Activated T-helper 17 cell treated with anti-CD3 and anti-CD28 coated beads, Interleukin-2, amount 50 U/mL, for 72 hours (primary cell): ENCODE measurements around the gene PPP6C. TPM values are rescaled to one million over a fixed set of nuclear protein-coding genes. Genes with fewer than 3 reads are reported as not detected.
"Not testable (repeated sequence)": the region's sequence is repeated elsewhere in the genome, so short reads cannot be mapped to it uniquely, and the experiment has no call there.

Source experiments
- ATAC-seq: fragments of 150-1000 bp; cut with Tn5 transposase; replicated peaks from 2 replicates; pipeline ENCODE4 v1.10.0; 2021; ENCODE audit warnings: mild to moderate bottlenecking, moderate library complexity
- H3K27ac Mint-ChIP-seq: one replicate; pipeline ENCODE4 v1.8.0; 2022; ENCODE audit warnings: mixed read lengths
- H3K27me3 Mint-ChIP-seq: one replicate; pipeline ENCODE4 v1.8.0; 2022; ENCODE audit warnings: mixed read lengths
- H3K36me3 Mint-ChIP-seq: one replicate; pipeline ENCODE4 v1.8.0; 2022; ENCODE audit warnings: low read depth, mild to moderate bottlenecking, mixed read lengths
- H3K4me1 Mint-ChIP-seq: one replicate; pipeline ENCODE4 v1.8.0; 2022; ENCODE audit warnings: mixed read lengths
- H3K4me3 Mint-ChIP-seq: one replicate; pipeline ENCODE4 v1.8.0; 2022; ENCODE audit warnings: mild to moderate bottlenecking, mixed read lengths
- H3K9me3 Mint-ChIP-seq: one replicate; pipeline ENCODE4 v1.8.0; 2022; ENCODE audit warnings: mixed read lengths
- total RNA-seq, 2 donors: library from RNA; stranded (reverse); gene quantifications; one replicate each; pipeline ENCODE4 v1.2.3, GENCODE V29; 2022

The PPP6C gene
- total RNA-seq, 2 donors from 2014 or later, result 26.6 to 55.2 TPM

DNA sequence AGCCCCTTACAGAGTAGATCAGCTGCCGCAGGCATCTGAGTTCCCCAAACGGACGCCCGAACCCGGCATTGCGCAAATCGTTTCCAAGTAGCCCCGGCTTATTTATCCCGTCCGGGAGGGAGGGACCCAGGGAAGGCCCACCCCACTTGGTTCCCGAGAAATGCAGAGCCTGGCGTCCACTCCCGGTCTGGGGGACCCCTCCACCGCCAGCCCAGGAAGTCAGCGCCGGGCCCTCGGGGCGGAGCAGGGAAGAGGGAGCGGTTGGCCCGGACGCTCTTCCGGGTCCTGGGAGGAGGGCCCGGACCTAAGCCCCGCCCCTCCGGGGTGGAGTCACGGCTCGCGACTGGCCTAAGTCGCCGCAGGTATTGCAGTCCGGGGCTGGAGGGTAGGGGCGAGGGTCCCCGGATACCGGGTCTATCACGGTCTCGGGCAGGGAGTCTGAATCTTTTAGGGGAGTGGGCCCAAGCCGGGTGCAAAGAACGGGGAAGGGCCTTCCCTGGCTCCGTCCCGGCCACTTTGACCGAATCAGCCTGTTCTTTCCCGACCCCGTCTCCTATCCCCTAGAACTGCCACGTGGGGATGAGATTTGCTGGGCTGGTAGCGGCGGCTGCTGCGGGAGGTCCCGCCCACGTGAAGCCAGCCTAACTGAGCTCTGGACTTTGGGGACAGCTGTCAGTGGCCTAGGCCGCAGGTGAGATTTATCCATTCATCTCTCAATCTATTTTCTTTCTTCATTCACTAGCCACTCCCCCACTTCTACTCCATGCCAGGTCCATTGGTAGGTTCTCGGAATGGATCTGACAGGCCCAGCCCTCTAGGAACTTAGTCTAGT lies 10.8 kb upstream of the PPP6C start, which contains the start of gene RABEPK:
Gene RABEPK, plus strand, starts transcription at position 327 of the 832 bp plus-strand sequence. CDS start 2,472 bp downstream, outside the sequence.
- H3K9me3 Mint-ChIP-seq, result no peaks in the 10 kb centered on the region
- H3K36me3 Mint-ChIP-seq, result peaks cover 29% of the 10 kb centered on the region
- no peaks in the 10 kb centered on the region for H3K27me3 Mint-ChIP-seq
- peak; percentile 99 for ATAC-seq
- peaks cover 15% of the 10 kb centered on the region for H3K4me1 Mint-ChIP-seq
- H3K27ac Mint-ChIP-seq, result peak within 1 kb of the TSS; percentile 91
- peak within 1 kb of the TSS; percentile 87 for H3K4me3 Mint-ChIP-seq

DNA sequence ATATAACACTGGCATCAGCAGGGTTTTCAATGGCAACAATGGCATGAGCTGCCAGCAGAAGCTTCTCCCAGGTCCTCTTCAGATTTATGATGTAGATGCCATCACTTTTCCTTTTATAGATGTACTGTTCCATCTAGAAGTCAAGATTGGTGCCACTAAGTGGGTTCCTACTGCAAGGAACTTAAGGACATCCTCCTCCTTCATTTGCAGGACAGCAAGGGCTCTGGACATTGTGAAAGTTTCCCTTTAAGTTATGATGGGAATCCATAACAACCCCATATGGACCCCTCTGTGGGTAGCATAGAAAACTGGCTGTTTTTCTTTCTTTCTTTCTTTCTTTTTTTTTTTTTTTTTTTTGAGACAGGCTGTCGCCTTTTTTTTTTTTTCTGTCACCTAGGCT lies 6.0 kb upstream of the PPP6C start:
- Mint-ChIP-seq H3K4me3 (peak overlapping the region; percentile 79), H3K4me1 (peaks cover 13% of the 10 kb centered on the region), H3K27ac (peak overlapping the region; percentile 87)
- H3K27me3 Mint-ChIP-seq, ATAC-seq, H3K36me3 Mint-ChIP-seq, H3K9me3 Mint-ChIP-seq: not testable (repeated sequence)

DNA sequence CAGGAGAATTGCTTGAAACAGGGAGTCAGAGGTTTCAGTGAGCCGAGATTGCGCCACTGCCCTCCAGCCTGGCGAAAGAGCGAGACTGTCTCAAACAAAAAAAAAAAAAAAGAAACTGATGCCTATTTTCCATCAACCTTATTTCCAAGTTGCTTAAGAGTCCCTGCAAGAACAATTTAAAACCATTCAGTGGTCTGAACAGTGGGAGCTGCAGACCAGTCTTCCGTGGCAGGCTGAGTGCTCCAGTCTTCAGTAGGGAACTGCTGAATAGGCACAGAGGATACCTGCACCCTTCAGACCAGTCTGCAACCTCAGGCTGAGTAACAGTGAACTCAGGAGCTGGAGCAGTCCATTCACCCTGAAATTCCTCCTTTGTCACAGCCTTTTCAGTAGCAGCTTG lies 4.9 kb upstream of the PPP6C start:
- ATAC-seq, H3K36me3 Mint-ChIP-seq, H3K9me3 Mint-ChIP-seq, H3K27me3 Mint-ChIP-seq: not testable (repeated sequence)
- peak overlapping the region; percentile 87 for H3K27ac Mint-ChIP-seq
- peak overlapping the region; percentile 79 for H3K4me3 Mint-ChIP-seq
- peaks cover 13% of the 10 kb centered on the region for H3K4me1 Mint-ChIP-seq

DNA sequence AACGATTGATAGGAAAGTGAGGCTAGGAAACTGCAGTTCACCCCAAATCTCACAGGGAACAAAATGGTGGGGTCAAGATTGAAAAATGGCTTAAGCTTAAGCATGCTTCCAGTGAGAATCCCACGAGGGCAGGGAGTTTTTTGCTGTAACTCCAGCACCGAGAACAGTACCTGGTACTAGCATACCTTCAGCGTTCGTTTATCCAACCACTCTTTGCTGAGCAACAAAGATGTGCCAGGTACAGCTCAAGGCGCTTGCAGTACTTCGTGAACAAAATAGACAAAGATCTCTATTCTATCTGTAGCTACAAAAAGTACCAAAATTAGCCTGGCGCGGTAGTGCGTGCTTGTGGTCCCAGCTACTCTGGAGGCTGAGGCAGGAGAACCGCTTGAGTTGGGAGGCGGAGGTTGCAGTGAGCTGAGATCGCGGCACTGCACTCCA lies 778 bp upstream of the PPP6C start:
- H3K27me3 Mint-ChIP-seq, result no peaks in the 10 kb centered on the region
- peak overlapping the region; percentile 96 for H3K4me3 Mint-ChIP-seq
- peak overlapping the region; percentile 97 for H3K27ac Mint-ChIP-seq
- H3K9me3 Mint-ChIP-seq, result no peaks in the 10 kb centered on the region
- peaks cover 15% of the 10 kb centered on the region for H3K4me1 Mint-ChIP-seq
- peak; percentile 14 for ATAC-seq
- peaks cover 16% of the 10 kb centered on the region for H3K36me3 Mint-ChIP-seq

DNA sequence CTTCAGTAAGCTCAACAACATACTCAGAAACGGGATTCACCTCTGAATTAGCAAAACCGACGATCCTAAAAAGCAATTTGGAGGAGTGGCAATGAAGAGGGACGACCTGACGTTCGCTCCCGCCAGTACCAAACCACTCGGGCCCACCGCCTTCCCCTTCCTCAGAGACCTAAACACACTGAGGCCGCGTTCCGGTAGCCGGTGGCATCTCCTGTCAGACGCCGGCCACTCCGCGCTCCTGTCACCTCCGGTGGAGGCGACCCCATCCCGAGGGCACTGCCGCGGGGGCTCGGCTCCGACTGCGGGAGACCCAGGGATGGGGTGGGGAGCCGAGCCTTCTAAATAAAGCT lies 617 bp downstream of the PPP6C start:
- peaks cover 15% of the 10 kb centered on the region for H3K4me1 Mint-ChIP-seq
- no peaks in the 10 kb centered on the region for H3K9me3 Mint-ChIP-seq

DNA sequence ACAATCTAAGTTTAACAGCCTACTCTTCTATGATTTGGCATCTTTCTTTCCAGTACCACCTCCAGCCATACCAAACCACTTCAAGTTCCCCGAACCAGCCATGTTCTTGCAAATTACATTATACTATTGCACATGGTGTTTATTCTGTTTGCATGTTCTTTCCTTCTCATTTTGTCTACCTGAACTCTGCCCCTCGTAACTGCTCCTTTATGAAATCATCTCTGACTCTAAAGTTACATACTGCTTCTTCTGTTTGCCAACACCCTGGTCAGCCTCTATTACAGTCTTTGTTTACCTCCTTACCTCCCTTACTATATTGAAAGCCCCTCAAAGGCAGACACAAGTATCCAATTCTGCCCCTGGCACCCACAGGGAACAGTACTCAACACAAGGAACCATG lies 6.0 kb downstream of the PPP6C start:
- Mint-ChIP-seq H3K9me3 (no peaks in the 10 kb centered on the region), H3K4me1 (peaks cover 29% of the 10 kb centered on the region), H3K36me3 (peaks cover 39% of the 10 kb centered on the region), H3K27me3 (no peaks in the 10 kb centered on the region), H3K27ac (peak overlapping the region; percentile 4), H3K4me3 (no peak overlapping the region)
- no peak for ATAC-seq

More for the DNA sequence above, 617 bp downstream of the PPP6C start:
- H3K36me3 Mint-ChIP-seq, result peaks cover 27% of the 10 kb centered on the region
- peak; percentile 10 for ATAC-seq
- peak overlapping the region; percentile 96 for H3K4me3 Mint-ChIP-seq
- H3K27me3 Mint-ChIP-seq, result no peaks in the 10 kb centered on the region
- peak overlapping the region; percentile 97 for H3K27ac Mint-ChIP-seq

DNA sequence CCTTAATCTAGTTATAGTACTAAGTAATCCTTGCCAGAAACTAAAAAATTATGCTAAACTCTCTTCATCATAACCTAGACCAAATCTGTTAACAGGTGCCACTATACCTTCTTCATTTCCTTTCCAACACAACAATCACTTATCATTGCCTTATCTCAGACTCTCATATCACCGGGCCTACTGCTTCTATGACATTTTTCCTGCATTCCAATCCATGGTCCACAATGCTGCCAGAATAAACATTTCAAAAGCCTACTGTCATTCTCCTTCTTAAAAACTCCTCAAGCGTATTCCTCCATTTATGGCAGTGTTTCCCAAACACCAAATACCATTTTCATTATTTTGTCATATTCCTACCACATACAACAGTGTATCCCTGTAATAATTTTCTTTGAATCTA lies 6.5 kb downstream of the PPP6C start:
- no peaks in the 10 kb centered on the region for H3K9me3 Mint-ChIP-seq
- no peaks in the 10 kb centered on the region for H3K27me3 Mint-ChIP-seq
- no peak overlapping the region for H3K4me3 Mint-ChIP-seq
- peaks cover 29% of the 10 kb centered on the region for H3K4me1 Mint-ChIP-seq
- ATAC-seq, result no peak
- peaks cover 39% of the 10 kb centered on the region for H3K36me3 Mint-ChIP-seq
- peak overlapping the region; percentile 4 for H3K27ac Mint-ChIP-seq

DNA sequence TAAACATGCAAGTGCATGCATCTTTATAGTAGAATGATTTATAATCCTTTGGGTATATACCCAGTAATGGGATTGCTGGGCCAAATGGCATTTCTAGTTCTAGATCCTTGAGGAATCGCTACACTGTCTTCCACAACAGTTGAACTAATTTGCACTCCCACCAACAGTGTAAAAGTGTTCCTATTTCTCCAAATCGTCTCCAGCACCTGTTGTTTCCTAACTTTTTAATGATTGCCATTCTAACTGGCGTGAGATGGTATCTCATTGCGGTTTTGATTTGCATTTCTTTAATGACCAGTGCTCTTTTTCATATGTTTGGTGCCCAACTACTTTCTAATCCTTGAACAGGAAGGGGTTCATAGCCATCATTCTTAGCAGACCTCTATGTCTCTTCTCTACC lies 7.8 kb downstream of the PPP6C start:
- H3K27me3 Mint-ChIP-seq, H3K4me3 Mint-ChIP-seq, ATAC-seq, H3K9me3 Mint-ChIP-seq: not testable (repeated sequence)
- H3K4me1 Mint-ChIP-seq, result peaks cover 23% of the 10 kb centered on the region
- peaks cover 33% of the 10 kb centered on the region for H3K36me3 Mint-ChIP-seq
- H3K27ac Mint-ChIP-seq, result peak overlapping the region; percentile 42

DNA sequence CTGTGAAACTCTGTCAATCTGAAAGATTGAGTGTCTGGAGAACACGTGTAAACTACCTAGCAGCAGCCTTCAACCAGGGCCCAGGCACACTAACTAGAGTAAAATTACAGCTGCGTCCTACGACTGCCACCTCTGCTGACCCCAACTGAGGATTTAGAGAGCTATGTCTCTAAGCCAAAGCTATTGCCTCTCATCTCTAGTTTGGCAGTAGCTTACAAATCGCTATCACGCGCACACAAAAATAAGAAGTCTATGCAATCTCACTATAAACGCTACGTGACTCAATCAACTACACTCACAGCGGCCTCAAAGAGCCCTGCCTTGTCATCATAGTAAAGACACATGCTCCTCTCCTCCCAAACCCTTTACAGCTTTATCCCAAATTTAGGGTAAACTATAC lies 8.7 kb downstream of the PPP6C start:
- no peak for ATAC-seq
- Mint-ChIP-seq H3K4me3 (no peak overlapping the region), H3K27ac (peak overlapping the region; percentile 42), H3K9me3 (no peaks in the 10 kb centered on the region), H3K36me3 (peaks cover 41% of the 10 kb centered on the region), H3K4me1 (peaks cover 26% of the 10 kb centered on the region), H3K27me3 (no peaks in the 10 kb centered on the region)

DNA sequence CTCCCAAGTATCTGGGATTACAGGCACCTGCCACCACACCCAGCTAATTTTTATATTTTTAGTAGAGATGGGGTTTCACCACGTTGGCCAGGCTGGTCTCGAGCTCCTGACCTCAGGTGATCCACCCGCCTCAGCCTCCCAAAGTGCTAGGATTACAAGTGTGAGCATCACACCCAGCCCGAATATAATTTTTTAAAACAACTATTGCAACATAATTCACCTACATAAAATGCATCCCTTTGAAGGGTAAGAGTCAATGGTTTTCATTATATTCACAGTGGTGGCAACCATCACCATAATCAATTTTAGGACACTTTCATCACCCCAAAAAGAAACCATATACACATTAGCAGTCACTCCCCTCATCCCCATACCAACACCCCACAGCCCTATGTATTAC lies 9.8 kb downstream of the PPP6C start:
- Mint-ChIP-seq H3K36me3 (peaks cover 37% of the 10 kb centered on the region), H3K4me1 (peaks cover 29% of the 10 kb centered on the region)
- H3K4me3 Mint-ChIP-seq, ATAC-seq, H3K9me3 Mint-ChIP-seq, H3K27ac Mint-ChIP-seq, H3K27me3 Mint-ChIP-seq: not testable (repeated sequence)

DNA sequence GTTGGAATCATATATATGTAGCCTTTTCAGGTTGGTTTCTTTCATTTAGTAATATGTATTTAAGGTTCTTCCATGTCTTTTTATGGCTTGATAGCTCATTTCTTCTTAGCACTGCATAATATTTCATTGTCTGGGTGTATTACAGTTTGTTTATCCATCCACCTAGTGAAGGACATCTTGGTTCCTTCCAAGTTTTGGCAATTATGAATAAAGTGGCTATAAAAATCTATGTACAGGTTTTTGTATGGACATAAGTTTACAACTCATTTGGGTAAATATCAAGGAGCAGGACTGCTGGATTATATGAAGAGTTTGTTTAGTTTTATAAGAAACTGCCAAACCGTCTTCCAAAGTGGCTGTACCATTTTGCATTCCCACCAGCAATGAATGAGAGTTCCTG lies 11.7 kb downstream of the PPP6C start:
- Mint-ChIP-seq H3K36me3 (peaks cover 32% of the 10 kb centered on the region), H3K4me3 (no peak overlapping the region), H3K9me3 (no peaks in the 10 kb centered on the region), H3K4me1 (peaks cover 19% of the 10 kb centered on the region), H3K27me3 (no peaks in the 10 kb centered on the region), H3K27ac (no peak overlapping the region)
- ATAC-seq, result no peak

DNA sequence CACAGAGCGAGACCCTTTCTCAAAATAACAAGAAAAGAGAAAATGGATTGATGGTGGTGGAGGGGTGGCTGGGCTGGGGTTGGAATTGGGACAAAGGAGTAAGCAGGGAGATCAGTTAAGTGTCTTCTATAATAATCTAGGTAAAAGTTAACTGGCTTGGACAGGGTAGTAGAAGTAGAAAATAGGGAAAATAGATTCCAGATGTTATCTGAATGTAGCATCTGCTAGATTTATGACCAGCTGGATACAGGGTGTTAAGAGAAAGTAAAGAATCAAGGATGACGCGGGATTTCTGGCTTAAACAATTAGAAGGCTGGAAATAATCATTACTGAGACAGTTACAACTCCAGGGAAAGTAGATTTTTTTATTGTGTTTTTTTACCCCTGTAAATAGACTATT lies 13.0 kb downstream of the PPP6C start:
- Mint-ChIP-seq H3K4me3 (no peak overlapping the region), H3K36me3 (peaks cover 40% of the 10 kb centered on the region), H3K4me1 (peaks cover 16% of the 10 kb centered on the region), H3K27ac (peak overlapping the region; percentile 81), H3K9me3 (no peaks in the 10 kb centered on the region), H3K27me3 (no peaks in the 10 kb centered on the region)
- ATAC-seq, result no peak

DNA sequence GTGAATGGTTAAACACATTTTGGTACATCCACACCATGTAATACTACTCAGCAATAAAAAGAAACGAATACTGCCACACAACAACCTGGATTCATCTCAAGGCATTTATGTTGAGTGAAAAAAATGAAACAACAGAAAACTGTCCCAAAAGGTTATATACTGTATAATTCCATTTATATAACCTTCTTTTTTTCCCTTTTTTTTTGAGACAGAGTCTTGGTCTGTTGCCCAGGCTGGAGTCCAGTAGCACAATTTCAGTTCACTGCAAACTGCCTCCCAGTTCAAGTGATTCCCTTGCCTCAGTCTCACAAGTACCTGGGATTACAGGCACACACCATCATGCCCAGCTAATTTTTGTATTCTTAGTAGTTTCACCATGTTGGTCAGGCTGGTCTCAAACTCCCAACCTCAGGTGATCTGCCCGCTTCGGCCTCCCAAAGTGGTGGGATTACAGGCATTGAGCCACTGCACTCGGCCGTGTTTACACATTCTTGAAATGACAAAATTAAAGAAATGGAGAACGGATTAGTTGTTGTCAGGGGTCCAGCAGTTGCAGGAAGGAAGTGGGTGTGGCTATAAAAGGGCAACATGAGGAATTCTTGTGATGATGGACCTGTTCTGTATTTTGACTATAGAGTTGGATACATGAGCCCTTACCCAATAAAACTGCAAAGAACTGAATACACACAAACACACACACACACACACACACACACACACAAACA lies 17.4 kb downstream of the PPP6C start:
- no peaks in the 10 kb centered on the region for H3K27me3 Mint-ChIP-seq
- H3K4me1 Mint-ChIP-seq, result peaks cover 16% of the 10 kb centered on the region
- no peak for ATAC-seq
- no peaks in the 10 kb centered on the region for H3K9me3 Mint-ChIP-seq
- H3K4me3 Mint-ChIP-seq, result no peak overlapping the region
- no peak overlapping the region for H3K27ac Mint-ChIP-seq
- H3K36me3 Mint-ChIP-seq, result peaks cover 72% of the 10 kb centered on the region

DNA sequence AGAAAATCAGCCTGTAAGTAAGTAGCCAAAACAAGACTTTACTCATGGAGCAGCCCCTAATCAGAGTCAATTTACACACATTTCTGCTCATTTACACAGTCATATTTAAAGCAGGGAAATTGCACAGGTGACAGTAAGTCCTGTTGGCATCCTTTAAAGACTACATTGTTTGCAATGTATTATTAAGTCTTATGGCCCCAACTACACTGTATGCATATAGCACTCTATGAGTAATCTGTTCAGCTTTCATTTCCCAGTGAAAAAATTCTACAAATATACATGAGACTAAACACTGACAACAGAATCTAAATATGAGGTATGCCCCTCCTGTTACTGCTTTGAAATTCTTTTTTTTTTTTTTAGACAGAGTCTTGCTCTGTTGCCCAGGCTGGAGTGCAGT lies 19.7 kb downstream of the PPP6C start:
- Mint-ChIP-seq H3K36me3 (peaks cover 63% of the 10 kb centered on the region), H3K27me3 (no peaks in the 10 kb centered on the region), H3K4me3 (no peak overlapping the region), H3K9me3 (no peaks in the 10 kb centered on the region), H3K27ac (no peak overlapping the region), H3K4me1 (peaks cover 10% of the 10 kb centered on the region)
- no peak for ATAC-seq

DNA sequence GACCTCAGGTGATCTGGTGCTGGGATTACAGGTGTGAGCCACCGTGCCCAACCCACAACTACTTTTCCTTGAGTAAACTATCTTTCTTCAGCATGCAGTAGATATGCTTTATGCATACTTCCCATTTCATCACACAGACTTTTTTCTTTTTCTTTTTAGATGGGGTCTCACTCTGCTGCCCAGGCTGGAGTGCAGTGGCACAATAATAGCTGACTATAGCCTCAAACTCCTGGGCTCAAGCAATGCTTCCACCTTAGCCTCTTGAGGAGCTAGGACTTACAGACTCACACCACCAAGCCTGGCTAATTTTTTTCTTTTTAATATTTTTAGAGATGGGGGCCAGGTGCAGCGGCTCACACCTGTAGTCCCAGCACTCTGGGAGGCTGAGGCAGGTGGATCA lies 22.8 kb downstream of the PPP6C start:
- Mint-ChIP-seq H3K9me3 (no peaks in the 10 kb centered on the region), H3K27me3 (no peaks in the 10 kb centered on the region), H3K4me3 (no peak overlapping the region), H3K27ac (no peak overlapping the region), H3K36me3 (peaks cover 58% of the 10 kb centered on the region), H3K4me1 (peaks cover 5% of the 10 kb centered on the region)
- no peak for ATAC-seq
